Astrocyte (in vitro differentiated cells and primary cell): Measurements from ENCODE around the gene SLC10A2.

Experiments
- CTCF ChIP-seq: IDR thresholded peaks from 2 replicates; pipeline ENCODE4 v1.5.1; 2011; ENCODE audit warnings: low read depth, mild to moderate bottlenecking, inconsistent platforms, low read length, moderate library complexity; ENCODE audit not compliant: insufficient read depth
- EZH2 ChIP-seq: IDR thresholded peaks from 2 replicates; pipeline ENCODE4 v1.6.1; 2012; ENCODE audit warnings: mild to moderate bottlenecking, low read length, inconsistent platforms; ENCODE audit not compliant: insufficient read depth

DNA sequence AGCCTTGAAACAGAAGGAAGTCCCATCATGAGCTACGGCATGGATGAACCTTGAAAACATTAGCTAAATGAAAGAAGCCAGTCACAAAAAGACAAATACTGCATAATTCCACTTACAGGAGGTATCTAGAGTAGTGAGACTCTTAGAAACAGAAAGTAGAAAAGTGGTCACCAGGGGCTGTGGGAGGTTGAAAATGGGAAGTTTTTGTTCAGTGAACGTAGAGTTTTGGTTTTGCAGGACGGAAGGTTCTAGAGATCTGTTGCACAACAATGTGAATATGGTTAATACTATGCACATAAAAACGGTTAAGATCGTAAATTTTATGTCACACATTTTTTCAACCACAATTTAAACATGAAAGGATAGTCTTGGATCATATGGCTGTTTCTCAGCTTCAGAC is 11.9 kb upstream of the SLC10A2 start:
- TF ChIP-seq CTCF = no peak
- TF ChIP-seq EZH2 = no peak
